Ascending aorta (tissue), 2 donors: ENCODE measurements around the gene DSE. TPM values are rescaled to one million over a fixed set of nuclear protein-coding genes. Genes with fewer than 3 reads are reported as not detected.

Experiments used
- DNase-seq, 2 donors: peaks; one replicate each; pipeline ENCODE4 v3.0.0-alpha.2; 2019; ENCODE audit warnings: low spot score in 2 of 2
- H3K27ac ChIP-seq, 2 donors: fragments of 200-600 bp; sonication (generic); one replicate each; pipeline ENCODE4 v1.5.1; 2016 to 2017; ENCODE audit warnings: mild to moderate bottlenecking in 1 of 2
- H3K27me3 ChIP-seq: fragments of 200-600 bp; sonication (generic); one replicate; pipeline ENCODE4 v1.5.1; 2017
- H3K36me3 ChIP-seq, 2 donors: fragments of 200-600 bp; sonication (generic); one replicate each; pipeline ENCODE4 v1.5.1; 2016
- H3K4me1 ChIP-seq, 2 donors: fragments of 200-600 bp; sonication (generic); one replicate each; pipeline ENCODE4 v1.5.1; 2016 to 2017; ENCODE audit warnings: mild to moderate bottlenecking in 1 of 2
- H3K4me3 ChIP-seq, 2 donors: fragments of 200-600 bp; sonication (generic); one replicate each; pipeline ENCODE4 v1.5.1; 2016 to 2017; ENCODE audit warnings: mild to moderate bottlenecking in 1 of 2
- H3K9me3 ChIP-seq, 2 donors: fragments of 200-600 bp; sonication (generic); one replicate each; pipeline ENCODE4 v1.5.1; 2016
- intact Hi-C: fragments of 100-400 bp; cut with DNase I; formaldehyde crosslinking; loops from one replicate; pipeline ENCODE4 v1.15.1; 2023
- total RNA-seq: library from RNA; depleted of rRNA; stranded (reverse); fragments of >200 nt; gene quantifications from one replicate; pipeline ENCODE4 v1.1.0, GENCODE V29; 2016
- TF ChIP-seq, protein P1 (sequence below), 3 experiments: fragments of 200-600 bp in 2 of 3; fragments of 450-650 bp in 1 of 3; sonication (generic) in 2 of 3; IDR thresholded peaks; one replicate each; pipeline ENCODE4 v1.5.1; 2016 to 2019; ENCODE audit warnings: antibody characterized with exemption in 3 of 3, mild to moderate bottlenecking in 1 of 3, moderate library complexity in 1 of 3

Gene DSE
- total RNA-seq, 1 donor from 2014 or later = 27.6 TPM

DNA sequence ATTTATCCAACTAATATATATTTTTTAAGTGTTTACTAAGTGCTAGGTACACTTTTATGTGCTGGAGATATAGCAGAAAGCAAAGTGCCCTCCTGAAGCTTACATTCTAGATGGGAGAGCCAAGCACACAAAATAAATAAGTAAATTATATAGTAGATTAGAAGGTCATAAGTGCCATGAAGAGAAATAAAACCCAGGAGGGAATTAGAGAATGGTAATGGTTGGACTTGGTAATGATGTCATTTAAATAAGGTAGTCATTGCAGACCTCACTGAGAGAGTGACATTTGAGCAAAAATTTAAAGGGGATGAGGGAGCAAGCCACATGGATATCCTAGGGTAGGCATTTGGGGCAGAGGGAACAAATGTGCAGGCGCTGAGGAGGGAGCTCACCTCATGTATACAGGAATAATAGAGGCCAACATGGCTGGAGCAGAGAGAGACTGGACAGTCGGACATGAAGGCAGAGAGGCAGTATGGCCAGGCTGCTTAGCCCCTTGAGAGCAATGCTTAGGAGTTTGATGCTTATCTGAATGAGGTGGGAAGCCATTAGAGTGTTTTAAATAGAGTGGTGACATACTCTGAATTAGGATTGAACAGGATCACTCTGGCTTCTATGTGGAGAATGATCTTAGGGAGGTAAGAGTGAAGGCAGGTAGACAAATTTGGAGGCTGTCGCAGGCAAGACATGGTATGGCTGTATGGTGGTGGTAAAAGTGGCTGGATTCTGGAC is 14.1 kb downstream of the DSE start:
- no peaks in the 10 kb centered on the region for H3K36me3 ChIP-seq
- no peaks in the 10 kb centered on the region for H3K27me3 ChIP-seq
- peak overlapping the region; percentile 20 to 74 for H3K27ac ChIP-seq
- TF ChIP-seq, protein P1, sequence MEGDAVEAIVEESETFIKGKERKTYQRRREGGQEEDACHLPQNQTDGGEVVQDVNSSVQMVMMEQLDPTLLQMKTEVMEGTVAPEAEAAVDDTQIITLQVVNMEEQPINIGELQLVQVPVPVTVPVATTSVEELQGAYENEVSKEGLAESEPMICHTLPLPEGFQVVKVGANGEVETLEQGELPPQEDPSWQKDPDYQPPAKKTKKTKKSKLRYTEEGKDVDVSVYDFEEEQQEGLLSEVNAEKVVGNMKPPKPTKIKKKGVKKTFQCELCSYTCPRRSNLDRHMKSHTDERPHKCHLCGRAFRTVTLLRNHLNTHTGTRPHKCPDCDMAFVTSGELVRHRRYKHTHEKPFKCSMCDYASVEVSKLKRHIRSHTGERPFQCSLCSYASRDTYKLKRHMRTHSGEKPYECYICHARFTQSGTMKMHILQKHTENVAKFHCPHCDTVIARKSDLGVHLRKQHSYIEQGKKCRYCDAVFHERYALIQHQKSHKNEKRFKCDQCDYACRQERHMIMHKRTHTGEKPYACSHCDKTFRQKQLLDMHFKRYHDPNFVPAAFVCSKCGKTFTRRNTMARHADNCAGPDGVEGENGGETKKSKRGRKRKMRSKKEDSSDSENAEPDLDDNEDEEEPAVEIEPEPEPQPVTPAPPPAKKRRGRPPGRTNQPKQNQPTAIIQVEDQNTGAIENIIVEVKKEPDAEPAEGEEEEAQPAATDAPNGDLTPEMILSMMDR (IDR thresholded peaks at IDR 0.05) = no peak
- H3K4me1 ChIP-seq = peaks cover 0 to 23% of the 10 kb centered on the region in 2 donors
- H3K9me3 ChIP-seq = no peaks in the 10 kb centered on the region
- DNase-seq = no peak
- intact Hi-C loops = loop anchor here (2.0 kb wide), 1 partner anchor 14 kb away; the partner anchor contains the start of gene DSE
- no peak overlapping the region for H3K4me3 ChIP-seq

GRCh38 chr6:116385459-116385802 is 14.7 kb downstream of the DSE start:
- intact Hi-C loops = loop anchor here (2.0 kb wide), 1 partner anchor 15 kb away; the partner anchor contains the start of gene DSE
- peak overlapping the region; percentile 20 to 74 for H3K27ac ChIP-seq
- TF ChIP-seq, protein P1 (IDR thresholded peaks at IDR 0.05) = no peak

DNA sequence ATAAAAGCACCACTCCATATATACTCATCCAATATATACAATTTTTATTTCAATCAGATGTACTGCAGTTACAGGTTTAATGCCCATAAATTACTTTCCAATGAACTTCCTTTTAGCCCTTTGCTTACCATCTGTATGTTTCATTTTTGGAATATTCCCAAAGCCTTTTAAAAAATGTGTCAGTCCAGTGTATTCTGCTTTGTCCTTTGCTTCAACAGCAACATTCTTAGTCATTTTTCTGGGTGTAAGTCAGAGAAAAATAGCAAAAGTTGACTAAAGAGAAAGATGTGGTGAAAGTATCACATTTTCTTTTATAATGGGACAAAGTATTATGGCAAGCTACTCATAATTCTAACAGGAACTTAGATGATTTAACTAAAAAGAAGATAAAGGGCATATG is 15.2 kb downstream of the DSE start:
- H3K36me3 ChIP-seq = no peaks in the 10 kb centered on the region
- TF ChIP-seq, protein P1 (IDR thresholded peaks at IDR 0.05) = no peak
- no peak for DNase-seq
- peaks cover 0 to 27% of the 10 kb centered on the region in 2 donors for H3K4me1 ChIP-seq
- no peaks in the 10 kb centered on the region for H3K27me3 ChIP-seq
- no peaks in the 10 kb centered on the region for H3K9me3 ChIP-seq
- peak overlapping the region; percentile 65 to 74 for H3K27ac ChIP-seq
- intact Hi-C loops = loop anchor here (2.0 kb wide), 1 partner anchor 15 kb away; the partner anchor contains the start of gene DSE
- H3K4me3 ChIP-seq = no peak overlapping the region

More at GRCh38 chr6:116385459-116385802, 14.7 kb downstream of the DSE start:
- Histone ChIP-seq H3K27me3 (no peaks in the 10 kb centered on the region), H3K4me1 (peaks cover 0 to 24% of the 10 kb centered on the region in 2 donors), H3K36me3 (no peaks in the 10 kb centered on the region), H3K4me3 (no peak overlapping the region), H3K9me3 (no peaks in the 10 kb centered on the region)
- DNase-seq = no peak

DNA sequence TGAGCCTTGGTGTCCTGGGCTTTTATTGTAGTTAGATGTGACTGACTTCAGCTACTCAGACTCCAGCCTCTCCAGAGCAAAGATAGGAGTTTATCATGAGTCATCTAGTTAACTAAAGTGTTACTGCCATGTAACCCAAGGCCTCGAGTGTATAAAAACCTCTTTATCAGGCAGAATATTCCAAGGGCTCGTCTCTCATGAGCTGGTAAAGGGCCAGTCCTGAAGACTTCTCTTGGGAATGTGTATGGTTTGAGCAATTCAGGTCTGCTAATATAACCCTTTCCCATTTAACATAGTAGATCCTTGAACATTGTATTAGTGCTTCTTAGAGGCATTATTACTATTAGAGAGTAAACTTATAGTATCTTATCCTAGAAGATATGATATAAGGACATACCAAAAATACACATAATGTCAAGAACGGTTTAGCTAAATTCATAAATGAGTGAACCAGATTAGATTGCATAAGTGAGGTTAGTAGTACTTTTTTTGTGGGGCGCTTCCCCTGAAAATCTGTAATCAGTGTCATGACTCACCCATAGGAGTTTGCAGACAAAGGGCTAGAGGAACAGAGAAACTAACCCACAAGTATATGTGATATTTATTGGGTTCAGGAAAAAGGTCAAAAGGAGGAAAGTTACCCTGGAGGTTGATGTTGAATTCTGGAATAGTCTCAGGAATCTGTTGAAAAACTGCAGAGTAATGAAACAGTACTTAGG is 16.0 kb downstream of the DSE start:
- intact Hi-C loops = no loop called here
- TF ChIP-seq, protein P1 (IDR thresholded peaks at IDR 0.05) = no peak
- H3K36me3 ChIP-seq = no peaks in the 10 kb centered on the region
- no peaks in the 10 kb centered on the region for H3K27me3 ChIP-seq
- H3K9me3 ChIP-seq = no peaks in the 10 kb centered on the region
- H3K27ac ChIP-seq = peak overlapping the region; percentile 65 to 74
- peaks cover 0 to 29% of the 10 kb centered on the region in 2 donors for H3K4me1 ChIP-seq
- DNase-seq = no peak
- H3K4me3 ChIP-seq = no peak overlapping the region

- intact Hi-C loops = no loop called here
- Histone ChIP-seq H3K4me3 (no peak overlapping the region), H3K9me3 (no peaks in the 10 kb centered on the region), H3K36me3 (no peaks in the 10 kb centered on the region), H3K4me1 (peaks cover 0 to 29% of the 10 kb centered on the region in 2 donors), H3K27me3 (no peaks in the 10 kb centered on the region), H3K27ac (peak overlapping the region; percentile 65 to 74)
- DNase-seq = peak in 1 of 2 donors; percentile 67
- TF ChIP-seq, protein P1 (IDR thresholded peaks at IDR 0.05) = no peak
These were observed 16.6 kb downstream of the DSE start for GRCh38 chr6:116387374-116387773.
